GOT3 (cell line): Measurements from ENCODE around the gene STXBP2.

Experiments used
- DNase-seq: peaks from one replicate; lab custom pipeline; 2025; ENCODE audit warnings: mixed read lengths; lab: John Stamatoyannopoulos, UW

STXBP2 gene

GRCh38 chr19:7636691-7637373, at the start of gene STXBP2:
STXBP2 (plus strand) TSS chr19:7637110; CDS start chr19:7637150, 40 bp downstream.
- DNase-seq, result no peak

- no peak for DNase-seq
Measured at GRCh38 chr19:7589822-7590221, 47.1 kb upstream of the STXBP2 start.

GRCh38 chr19:7590256-7590655, 46.7 kb upstream of the STXBP2 start:
- no peak for DNase-seq

GRCh38 chr19:7595466-7596133, 41.3 kb upstream of the STXBP2 start, which contains the start of gene CAMSAP3:
CAMSAP3 (plus strand) TSS chr19:7595863; CDS start chr19:7596003, 140 bp downstream.
- no peak for DNase-seq

- no peak for DNase-seq
Measured at GRCh38 chr19:7596211-7596937, 40.5 kb upstream of the STXBP2 start.

- no peak for DNase-seq
Measured at GRCh38 chr19:7597689-7598088, 39.2 kb upstream of the STXBP2 start.

GRCh38 chr19:7598180-7598579, 38.7 kb upstream of the STXBP2 start:
- DNase-seq, result no peak

GRCh38 chr19:7600721-7601120, 36.2 kb upstream of the STXBP2 start:
- DNase-seq, result no peak

- DNase-seq, result no peak
Measured at GRCh38 chr19:7602240-7602934, 34.5 kb upstream of the STXBP2 start.

GRCh38 chr19:7602935-7603497, 33.9 kb upstream of the STXBP2 start:
- no peak for DNase-seq

GRCh38 chr19:7603919-7604318, 33.0 kb upstream of the STXBP2 start:
- no peak for DNase-seq

GRCh38 chr19:7605490-7606222, 31.3 kb upstream of the STXBP2 start:
- no peak for DNase-seq

GRCh38 chr19:7606289-7606688, 30.6 kb upstream of the STXBP2 start:
- no peak for DNase-seq

GRCh38 chr19:7607212-7607873, 29.6 kb upstream of the STXBP2 start:
- DNase-seq, result no peak

- DNase-seq, result no peak
Measured at GRCh38 chr19:7607874-7608560, 28.9 kb upstream of the STXBP2 start.

- DNase-seq, result no peak
Measured at GRCh38 chr19:7610491-7611240, 26.2 kb upstream of the STXBP2 start.

- no peak for DNase-seq
Measured at GRCh38 chr19:7611541-7612279, 25.2 kb upstream of the STXBP2 start.
